Measurements from ENCODE around the gene TAGLN3. TPM values are rescaled to one million over a fixed set of nuclear protein-coding genes. Genes with fewer than 3 reads are reported as not detected.

TAGLN3 gene
- total RNA-seq, 2 donors from 2014 or later = 0.52 to 0.99 TPM

GRCh38 chr3:111984636-111985298 is 14.0 kb upstream of the TAGLN3 start:
- no peak for TF ChIP-seq POLR2A (IDR thresholded peaks at IDR 0.05)
- TF ChIP-seq, protein P1, sequence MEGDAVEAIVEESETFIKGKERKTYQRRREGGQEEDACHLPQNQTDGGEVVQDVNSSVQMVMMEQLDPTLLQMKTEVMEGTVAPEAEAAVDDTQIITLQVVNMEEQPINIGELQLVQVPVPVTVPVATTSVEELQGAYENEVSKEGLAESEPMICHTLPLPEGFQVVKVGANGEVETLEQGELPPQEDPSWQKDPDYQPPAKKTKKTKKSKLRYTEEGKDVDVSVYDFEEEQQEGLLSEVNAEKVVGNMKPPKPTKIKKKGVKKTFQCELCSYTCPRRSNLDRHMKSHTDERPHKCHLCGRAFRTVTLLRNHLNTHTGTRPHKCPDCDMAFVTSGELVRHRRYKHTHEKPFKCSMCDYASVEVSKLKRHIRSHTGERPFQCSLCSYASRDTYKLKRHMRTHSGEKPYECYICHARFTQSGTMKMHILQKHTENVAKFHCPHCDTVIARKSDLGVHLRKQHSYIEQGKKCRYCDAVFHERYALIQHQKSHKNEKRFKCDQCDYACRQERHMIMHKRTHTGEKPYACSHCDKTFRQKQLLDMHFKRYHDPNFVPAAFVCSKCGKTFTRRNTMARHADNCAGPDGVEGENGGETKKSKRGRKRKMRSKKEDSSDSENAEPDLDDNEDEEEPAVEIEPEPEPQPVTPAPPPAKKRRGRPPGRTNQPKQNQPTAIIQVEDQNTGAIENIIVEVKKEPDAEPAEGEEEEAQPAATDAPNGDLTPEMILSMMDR (IDR thresholded peaks at IDR 0.05) = no peak

GRCh38 chr3:111986800-111987199 is 11.9 kb upstream of the TAGLN3 start:
- no peak overlapping the region for H3K4me3 ChIP-seq
- H3K27me3 ChIP-seq = no peaks in the 10 kb centered on the region
- peaks cover 6% of the 10 kb centered on the region for H3K4me1 ChIP-seq
- TF ChIP-seq, protein P1 (IDR thresholded peaks at IDR 0.05) = no peak
- no peak for TF ChIP-seq POLR2A (IDR thresholded peaks at IDR 0.05)
- intact Hi-C loops (cut with DNase I) = no loop called here
- DNase-seq = no peak
- H3K27ac ChIP-seq = no peak overlapping the region
- ATAC-seq = no peak
- peaks cover 8 to 16% of the 10 kb centered on the region in 2 donors for H3K36me3 ChIP-seq (replicated peaks in 1 of 2; ENCODE audit: insufficient read depth in 1 of 2, low read depth in 2 of 2)
- H3K9me3 ChIP-seq = no peaks in the 10 kb centered on the region
- WGBS, 2 donors = 75% methylated on average over 3 of the region's 3 CpGs

More at GRCh38 chr3:111984636-111985298, 14.0 kb upstream of the TAGLN3 start:
- intact Hi-C loops (cut with DNase I) = no loop called here
- DNase-seq (no peak), ATAC-seq (no peak)
- Histone ChIP-seq H3K27ac (no peak overlapping the region), H3K4me1 (peaks cover 25% of the 10 kb centered on the region), H3K4me3 (no peak overlapping the region), H3K27me3 (no peaks in the 10 kb centered on the region), H3K9me3 (no peaks in the 10 kb centered on the region), H3K36me3 (replicated peaks in 1 of 2; ENCODE audit: insufficient read depth in 1 of 2, low read depth in 2 of 2) (peaks cover 8 to 9% of the 10 kb centered on the region in 2 donors)
- 48 to 60% methylated on average over 2 of the region's 2 CpGs for WGBS, 2 donors

GRCh38 chr3:111989061-111989678 is 9.6 kb upstream of the TAGLN3 start:
- H3K36me3 ChIP-seq (replicated peaks in 1 of 2; ENCODE audit: insufficient read depth in 1 of 2, low read depth in 2 of 2) = peaks cover 8 to 19% of the 10 kb centered on the region in 2 donors
- ATAC-seq = peak; percentile 75
- peak in 1 of 4 donors; percentile 13 for DNase-seq
- H3K27me3 ChIP-seq = no peaks in the 10 kb centered on the region
- no peaks in the 10 kb centered on the region for H3K9me3 ChIP-seq
- H3K27ac ChIP-seq = no peak overlapping the region
- TF ChIP-seq, protein P1 (IDR thresholded peaks at IDR 0.05) = peak; percentile 52 to 66 (median 62)
- TF ChIP-seq POLR2A (IDR thresholded peaks at IDR 0.05) = no peak
- H3K4me3 ChIP-seq = no peak overlapping the region
- 49 to 55% methylated on average over 3 of the region's 3 CpGs for WGBS, 2 donors
- no peaks in the 10 kb centered on the region for H3K4me1 ChIP-seq
- intact Hi-C loops (cut with DNase I) = no loop called here

DNA sequence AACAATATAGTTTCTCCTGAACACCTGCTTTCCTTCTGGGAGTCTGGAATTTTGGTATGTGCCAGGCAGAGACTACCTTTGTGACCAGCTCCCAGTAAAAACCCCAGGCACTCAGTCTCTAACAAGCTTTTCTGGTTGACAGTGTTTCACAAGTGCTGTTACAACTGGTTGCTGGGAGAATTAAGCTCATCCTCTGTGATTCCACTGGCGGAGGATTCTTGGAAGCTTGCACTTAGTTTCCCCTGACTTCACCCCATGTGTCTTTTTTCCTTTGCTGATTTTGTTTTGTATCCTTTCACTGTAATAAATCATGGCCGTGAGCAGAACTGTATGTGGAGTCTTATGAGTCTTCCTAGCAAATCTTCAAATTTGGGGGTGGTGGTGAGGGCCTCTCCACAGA is 5.7 kb upstream of the TAGLN3 start:
- no peak overlapping the region for H3K4me3 ChIP-seq
- no peak overlapping the region for H3K27ac ChIP-seq
- H3K27me3 ChIP-seq = no peaks in the 10 kb centered on the region
- TF ChIP-seq, protein P1 (IDR thresholded peaks at IDR 0.05) = no peak
- TF ChIP-seq POLR2A (IDR thresholded peaks at IDR 0.05) = no peak
- peaks cover 0 to 10% of the 10 kb centered on the region in 2 donors for H3K36me3 ChIP-seq (replicated peaks in 1 of 2; ENCODE audit: insufficient read depth in 1 of 2, low read depth in 2 of 2)
- ATAC-seq (no peak), DNase-seq (no peak)
- 98% methylated on average over 2 of the region's 2 CpGs for WGBS, 2 donors
- H3K9me3 ChIP-seq = no peaks in the 10 kb centered on the region
- H3K4me1 ChIP-seq = no peaks in the 10 kb centered on the region
- intact Hi-C loops (cut with DNase I) = no loop called here

Measured in body of pancreas (tissue), 4 donors.